SK-N-MC (cell line): ENCODE results near the gene TVP23B.
"Not testable (repeated sequence)": the region's sequence is repeated elsewhere in the genome, so short reads cannot be mapped to it uniquely, and the experiment has no call there.

Experiments
- EZH2 ChIP-seq: fragments of 200-600 bp; sonication (generic); IDR thresholded peaks from one replicate; pipeline ENCODE4 v1.6.1; 2017; ENCODE audit warnings: antibody characterized with exemption
- POLR2AphosphoS5 ChIP-seq: IDR thresholded peaks from 2 replicates; pipeline ENCODE4 v1.6.1; 2012; ENCODE audit warnings: mild to moderate bottlenecking, low read depth, low read length, borderline replicate concordance

DNA sequence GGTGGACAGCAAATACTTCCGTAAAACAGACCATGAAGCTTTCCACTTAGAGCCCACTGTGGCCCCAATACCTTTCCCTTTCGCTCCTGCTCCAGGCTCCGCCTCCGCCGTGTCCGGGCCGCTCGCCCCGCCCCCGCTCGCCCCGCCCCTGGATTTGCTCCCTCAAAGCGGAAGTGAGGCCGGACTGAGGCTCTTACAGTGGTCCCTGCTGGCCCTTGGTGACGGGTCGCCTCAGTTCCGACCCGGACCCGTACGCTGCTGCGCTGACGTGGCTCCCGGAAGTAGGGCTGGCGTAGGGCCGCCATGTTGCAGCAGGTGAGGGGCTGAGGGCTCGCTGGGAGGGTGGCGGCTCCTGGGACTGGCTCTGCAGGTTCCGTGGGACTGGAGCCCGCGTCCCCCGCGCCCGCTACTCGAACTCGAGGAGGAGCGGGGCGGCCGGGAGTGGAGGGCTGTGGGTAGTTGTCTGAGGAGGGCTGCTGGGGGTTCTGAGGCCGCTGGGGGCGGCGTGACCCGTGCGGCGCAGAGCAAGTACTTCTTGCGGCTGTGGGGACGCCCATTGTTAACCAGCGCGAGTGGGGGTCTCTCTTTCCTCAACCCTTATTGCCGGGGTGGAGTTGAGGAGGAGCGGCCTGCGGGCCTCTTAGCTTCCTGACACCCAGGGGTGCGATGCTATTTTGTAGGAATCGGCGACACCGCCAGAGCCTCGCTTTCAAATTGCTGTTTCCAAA is at the start of gene TVP23B:
- not testable (repeated sequence) for TF ChIP-seq EZH2
- peak; percentile 53; the same call in 1 of the 2 replicates for TF ChIP-seq POLR2AphosphoS5
